ENCODE data around the gene AREG.

AREG gene

GRCh38 chr4:74463123-74463522, 18.2 kb downstream of the AREG start:
- no peak for DNase-seq (ENCODE audit: low spot score)

DNA sequence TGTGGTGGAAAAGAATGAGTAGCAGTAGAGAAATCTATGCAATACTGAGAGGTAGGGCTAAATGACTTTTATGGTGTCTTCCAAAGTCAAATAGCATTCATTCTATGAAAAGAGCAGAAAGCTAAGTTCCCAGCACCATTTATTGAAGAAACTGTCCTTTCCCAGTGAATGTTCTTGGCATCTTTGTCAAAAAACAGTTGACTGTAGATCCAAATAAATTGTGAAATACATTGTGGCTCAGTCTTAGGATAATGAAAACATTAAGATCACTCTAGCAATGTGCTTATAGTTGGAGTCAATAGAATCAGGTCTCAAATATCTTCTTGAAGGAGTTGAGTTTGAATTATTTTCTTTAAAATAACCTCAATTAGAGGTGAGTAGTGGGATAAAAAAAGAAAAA, 19.4 kb downstream of the AREG start:
- DNase-seq (ENCODE audit: low spot score), result no peak

GRCh38 chr4:74466242-74466641, 21.3 kb downstream of the AREG start:
- no peak for DNase-seq (ENCODE audit: low spot score)

DNA sequence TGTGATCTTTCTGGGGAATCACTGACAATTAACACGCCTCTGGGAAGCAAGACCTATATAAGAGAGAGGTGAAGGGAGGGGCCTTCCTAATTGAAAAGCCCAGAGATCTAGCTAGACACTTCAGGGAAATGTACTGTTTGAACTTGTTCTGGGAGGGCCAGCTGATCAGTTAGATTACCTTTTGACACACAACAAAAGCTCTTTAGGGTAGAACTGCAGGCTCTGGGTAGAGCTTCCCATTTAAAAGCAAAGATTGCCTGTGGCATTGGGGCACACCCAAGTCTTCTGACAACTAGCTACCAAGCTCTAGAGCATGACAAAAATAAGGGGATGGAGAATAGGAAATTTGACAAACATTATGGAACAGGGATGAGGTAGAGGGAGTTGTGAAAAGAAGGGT, 26.3 kb downstream of the AREG start:
- DNase-seq (ENCODE audit: low spot score), result no peak

DNA sequence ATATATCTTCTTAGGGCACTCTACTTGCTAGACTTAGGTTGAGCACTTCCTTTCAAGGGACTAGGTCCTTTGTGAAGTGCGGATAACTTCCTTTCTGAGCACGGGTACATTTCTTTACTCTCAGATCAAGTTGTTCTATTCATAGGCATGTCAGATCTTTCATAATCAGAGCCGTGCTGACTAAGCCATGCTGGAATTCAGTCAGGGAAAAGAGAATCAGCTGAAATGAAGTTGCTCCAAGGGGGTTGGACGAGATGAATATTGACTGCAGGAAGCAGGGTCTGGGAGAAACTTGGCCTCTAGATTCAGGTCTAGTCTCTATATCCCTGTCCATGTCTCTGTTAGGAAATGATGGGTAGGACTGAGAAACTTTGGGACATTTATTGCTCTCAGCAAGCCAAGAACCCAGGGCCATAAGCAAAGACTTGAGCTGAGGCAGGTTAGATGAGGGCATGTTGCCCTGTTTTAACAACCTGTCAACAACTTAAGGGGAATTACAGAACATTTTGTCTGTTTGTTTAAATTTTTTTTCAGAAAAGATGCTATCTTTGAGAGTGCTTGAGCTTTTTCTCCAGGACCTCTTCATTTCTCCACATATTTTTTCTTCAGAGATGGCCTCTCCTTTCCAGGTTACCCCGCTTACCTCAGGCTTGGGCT, 28.3 kb downstream of the AREG start:
- DNase-seq (ENCODE audit: low spot score), result no peak

- no peak for DNase-seq (ENCODE audit: low spot score)
Observed at GRCh38 chr4:74474345-74475090, 29.6 kb downstream of the AREG start.

DNA sequence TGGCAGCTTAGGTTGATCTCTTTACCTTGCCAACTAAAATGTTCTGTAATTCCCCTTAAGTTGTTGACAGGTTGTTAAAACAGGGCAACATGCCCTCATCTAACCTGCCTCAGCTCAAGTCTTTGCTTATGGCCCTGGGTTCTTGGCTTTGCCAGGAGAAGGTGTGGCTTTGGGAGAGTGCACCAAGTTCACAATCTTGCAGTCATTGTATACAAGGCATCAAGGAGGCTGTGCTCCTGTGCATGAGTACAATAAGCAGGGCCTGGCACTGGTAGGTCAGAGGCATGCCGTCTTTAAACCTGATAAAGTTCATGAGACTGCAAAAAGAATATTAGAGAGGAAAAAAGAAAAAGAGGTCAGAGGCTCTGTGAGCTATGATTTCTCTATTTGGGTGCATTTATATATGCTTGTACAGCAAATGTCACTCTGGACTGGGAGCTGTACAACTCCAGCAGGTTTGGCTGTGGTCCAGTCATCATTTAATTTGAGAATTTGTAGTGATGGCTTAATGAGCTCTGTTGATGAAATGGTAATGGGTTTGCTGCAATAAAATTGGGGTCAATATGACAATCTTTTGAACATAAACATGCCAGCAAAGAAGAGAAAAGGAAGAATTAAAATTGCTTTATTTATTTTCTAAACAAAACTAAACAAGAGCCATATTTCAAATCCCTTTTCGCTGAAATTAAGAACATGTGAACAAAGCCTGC, 30.3 kb downstream of the AREG start:
- no peak for DNase-seq (ENCODE audit: low spot score)

DNA sequence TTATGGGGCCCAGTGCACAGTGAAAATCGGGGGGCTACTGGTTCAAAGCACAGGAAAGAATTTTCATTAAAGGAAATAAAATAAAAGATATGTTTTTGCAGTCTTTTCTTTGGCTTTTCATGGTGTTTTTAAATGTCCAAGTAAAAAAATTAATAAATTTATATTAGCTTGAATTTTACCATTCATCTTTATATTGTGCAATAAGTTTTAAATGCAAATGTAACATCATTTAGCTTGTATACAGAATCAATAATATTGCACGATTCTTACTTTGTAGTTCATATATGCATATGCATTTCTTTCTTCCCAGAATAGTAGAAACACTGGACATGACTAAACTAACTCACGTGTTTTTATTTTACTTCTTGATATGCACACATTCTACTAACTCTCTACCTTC, 31.0 kb downstream of the AREG start:
- DNase-seq (ENCODE audit: low spot score), result no peak

GRCh38 chr4:74479009-74479408, 34.1 kb downstream of the AREG start:
- no peak for DNase-seq (ENCODE audit: low spot score)

- DNase-seq (ENCODE audit: low spot score), result no peak
Observed at GRCh38 chr4:74480267-74480666, 35.3 kb downstream of the AREG start.

DNA sequence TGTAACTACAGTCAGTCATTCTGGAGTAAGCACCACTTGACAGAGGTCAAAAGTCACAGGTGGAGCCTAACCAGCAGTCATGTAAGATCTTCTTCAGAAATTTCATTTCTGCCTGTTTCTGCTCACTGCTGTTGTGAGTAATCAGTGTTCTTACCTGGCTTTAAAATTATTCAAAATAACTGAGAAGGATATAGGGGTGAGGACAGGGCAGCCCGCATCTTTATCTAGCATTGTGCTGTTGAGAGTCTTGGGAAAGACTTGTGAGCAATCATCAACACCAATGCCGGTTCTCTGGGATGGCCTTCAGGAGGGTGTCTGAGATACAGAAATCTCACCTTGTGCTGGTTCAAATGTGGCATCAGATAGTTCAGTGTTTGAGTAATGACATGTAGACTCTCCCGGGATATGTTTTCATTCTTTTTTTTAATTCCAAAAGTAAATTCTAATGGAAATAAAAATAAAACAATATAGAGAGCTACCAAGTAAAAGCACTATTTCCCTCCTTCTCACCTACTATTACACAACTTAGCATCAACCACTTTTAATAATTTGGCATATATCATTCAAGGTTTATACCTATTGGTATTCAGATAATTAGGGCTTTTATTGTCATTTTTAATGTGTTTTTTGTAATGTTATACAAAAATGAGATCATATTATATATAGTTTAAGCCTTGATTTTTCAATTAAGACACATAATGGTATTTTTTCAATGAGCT, 37.1 kb downstream of the AREG start:
- no peak for DNase-seq (ENCODE audit: low spot score)

DNA sequence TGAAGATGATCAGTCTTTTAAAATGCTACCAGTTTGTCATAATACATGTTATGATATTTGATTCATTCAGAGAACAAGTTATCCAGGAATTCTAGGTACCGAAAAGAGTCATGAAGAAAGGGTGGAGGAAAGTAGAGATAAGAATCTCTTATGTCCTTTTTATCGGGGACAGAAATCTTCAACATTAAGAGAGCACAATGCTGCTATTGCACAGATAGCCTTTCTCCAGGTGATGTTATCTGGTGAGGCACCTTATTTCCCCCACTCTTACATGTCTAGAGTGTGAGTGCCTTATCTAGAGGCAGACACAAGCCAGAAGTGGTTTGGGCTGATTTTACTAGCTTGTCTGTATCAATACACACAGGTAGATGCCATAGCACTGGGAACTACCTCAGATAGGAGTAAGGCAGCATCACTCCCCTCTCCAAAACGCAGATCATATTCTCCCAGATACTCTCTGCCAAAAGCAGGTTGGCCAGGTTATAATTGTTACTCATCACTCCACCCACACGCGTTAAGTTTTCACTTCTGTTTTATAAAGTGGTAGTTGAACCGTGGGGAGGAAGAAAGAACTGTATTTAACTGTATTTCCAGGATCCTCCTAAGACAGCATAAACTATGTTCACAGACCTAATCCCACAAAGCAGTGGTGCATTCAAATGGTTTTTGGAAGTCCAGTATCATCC, 38.4 kb downstream of the AREG start:
- DNase-seq (ENCODE audit: low spot score), result no peak

GRCh38 chr4:74486905-74487304, 42.0 kb downstream of the AREG start:
- DNase-seq (ENCODE audit: low spot score), result no peak

DNA sequence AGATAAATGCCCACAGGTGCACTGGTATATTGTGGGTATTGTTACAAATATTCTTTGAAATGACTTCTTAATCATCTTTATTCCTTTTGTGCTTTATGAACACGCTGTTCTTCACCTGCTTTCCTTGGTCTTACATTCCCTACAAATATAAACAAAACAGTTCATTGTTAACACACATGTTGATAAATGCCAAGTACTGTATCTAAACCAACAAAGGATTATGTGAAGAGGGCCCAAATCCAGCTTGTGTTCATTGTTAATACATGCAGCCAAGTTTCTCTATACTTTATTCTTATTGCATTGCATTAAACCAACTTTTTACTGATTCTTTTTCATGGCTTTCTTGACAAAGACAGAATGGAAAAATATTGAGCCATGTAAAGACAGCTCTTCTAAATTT, 42.8 kb downstream of the AREG start:
- DNase-seq (ENCODE audit: low spot score), result no peak

DNA sequence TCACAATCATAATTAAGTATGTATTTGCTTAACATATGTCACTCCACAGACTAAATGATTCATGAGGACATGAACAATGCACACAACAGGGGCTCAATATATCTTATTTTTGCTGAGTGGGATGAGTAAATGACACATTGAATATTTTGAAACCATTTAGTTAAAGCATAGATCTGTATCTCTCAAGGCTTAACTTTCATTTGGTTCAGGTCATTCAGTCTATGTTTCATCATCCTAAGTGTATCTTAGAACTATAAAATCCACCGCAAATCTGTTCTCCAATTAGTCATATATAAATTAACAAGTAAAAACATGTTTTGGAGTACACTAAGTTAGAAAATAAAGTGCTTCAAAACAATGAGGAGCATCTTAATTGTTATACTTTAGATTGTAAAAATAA, 45.8 kb downstream of the AREG start:
- DNase-seq (ENCODE audit: low spot score), result no peak

DNA sequence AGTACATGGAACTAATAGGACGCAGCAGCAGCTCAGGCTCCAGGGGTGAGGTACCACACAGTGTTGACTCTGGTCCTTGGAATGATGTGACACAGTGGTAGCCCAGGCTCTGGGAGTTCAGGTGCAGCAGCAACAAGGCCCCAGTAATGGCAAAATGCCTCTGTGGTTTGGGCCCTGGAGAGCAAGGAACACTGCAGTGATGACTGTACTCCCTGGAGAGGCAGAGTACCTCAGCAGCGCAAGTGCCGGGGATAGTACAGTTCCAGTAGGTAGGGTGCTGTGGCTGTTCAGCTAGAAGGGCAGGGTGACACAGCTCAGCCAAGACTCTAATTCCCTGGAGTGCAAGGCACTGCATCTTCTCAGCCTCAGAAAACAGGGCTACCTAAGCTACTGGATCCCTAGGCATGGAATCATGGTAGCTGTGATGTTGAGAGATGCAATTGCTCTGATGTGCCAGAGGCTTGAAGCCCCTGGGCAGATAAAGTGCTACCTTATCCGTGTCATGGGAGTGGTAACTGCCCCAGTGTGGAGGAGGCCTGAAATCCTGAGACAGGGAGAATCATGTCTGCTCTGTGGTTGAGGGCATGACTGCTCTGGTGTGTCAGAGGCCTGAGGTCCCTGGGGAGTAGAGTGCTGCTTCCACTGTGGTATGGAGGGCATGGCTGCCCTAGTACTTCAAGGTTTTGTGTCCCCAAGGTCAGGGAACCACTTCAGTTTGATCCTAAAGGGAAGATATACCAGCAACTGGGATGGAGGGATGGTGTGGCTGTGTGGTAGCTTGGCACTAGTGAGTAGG, 55.2 kb downstream of the AREG start:
- no peak for DNase-seq (ENCODE audit: low spot score)

DNA sequence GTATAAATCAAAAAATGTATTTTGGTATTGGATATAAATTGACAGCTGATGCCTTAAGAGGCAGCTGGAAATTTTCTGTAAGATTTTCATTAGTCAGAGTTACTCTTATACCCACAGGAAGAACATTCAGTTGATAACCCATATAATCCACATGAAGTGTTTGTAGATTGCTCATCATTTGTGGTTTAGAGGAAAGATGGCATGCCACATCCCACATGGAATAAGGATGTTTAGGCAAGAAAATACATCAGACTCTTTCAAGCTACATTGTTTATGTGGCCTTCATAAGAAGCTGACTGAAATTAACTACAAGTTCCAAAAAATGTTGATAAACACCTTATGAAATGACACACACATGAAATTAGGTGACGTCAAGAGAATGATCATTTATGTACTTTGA, 56.6 kb downstream of the AREG start:
- DNase-seq (ENCODE audit: low spot score), result no peak

- no peak for DNase-seq (ENCODE audit: low spot score)
Observed at GRCh38 chr4:74503580-74503979, 58.6 kb downstream of the AREG start.

DNA sequence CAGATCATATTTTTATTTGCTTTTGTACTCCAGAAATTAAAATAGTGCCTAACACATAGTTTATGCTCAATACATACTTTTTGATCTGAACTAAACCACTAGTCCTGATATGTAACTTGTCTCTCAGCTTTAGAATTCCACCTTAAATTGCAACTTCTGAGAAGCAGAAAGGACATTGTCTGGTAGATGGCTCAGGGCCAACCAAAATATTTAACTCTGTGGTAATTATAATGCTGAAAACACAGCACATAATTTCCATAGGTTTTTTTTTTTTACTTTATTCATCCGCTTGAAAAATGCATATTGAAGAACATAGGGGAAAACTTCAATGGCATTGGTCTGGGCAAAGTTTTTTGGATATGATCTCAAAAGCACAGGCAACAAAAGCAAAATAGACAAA, 59.3 kb downstream of the AREG start:
- no peak for DNase-seq (ENCODE audit: low spot score)
